Measurements from ENCODE around the gene ACTG2.

Gene ACTG2

DNA sequence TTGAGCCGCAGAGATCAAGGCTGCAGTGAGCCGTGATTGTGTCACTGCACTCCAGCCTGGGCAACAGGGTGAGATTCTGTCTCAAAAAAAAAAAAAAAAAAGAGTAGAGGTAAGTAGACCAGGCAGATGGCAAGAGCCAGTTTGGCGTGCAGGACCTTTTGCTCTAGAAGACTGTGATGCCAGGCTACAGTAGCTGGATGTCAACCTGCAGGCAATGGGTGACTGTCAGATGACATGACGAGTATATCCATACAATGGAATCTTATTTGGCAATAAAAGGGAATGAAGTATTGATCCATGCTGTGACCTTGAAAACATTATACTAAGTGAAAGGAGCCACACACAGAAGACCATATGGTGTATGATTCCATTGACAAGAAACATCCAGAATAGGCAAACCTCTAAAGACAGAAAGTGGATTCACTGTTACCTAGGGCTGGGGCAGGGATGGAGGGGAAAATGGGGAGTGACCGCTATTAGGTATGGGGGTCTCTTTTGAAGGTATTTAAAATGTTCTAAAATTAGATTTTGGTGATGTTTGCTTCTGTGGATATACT, 22.7 kb downstream of the ACTG2 start:
- no peak for DNase-seq

DNA sequence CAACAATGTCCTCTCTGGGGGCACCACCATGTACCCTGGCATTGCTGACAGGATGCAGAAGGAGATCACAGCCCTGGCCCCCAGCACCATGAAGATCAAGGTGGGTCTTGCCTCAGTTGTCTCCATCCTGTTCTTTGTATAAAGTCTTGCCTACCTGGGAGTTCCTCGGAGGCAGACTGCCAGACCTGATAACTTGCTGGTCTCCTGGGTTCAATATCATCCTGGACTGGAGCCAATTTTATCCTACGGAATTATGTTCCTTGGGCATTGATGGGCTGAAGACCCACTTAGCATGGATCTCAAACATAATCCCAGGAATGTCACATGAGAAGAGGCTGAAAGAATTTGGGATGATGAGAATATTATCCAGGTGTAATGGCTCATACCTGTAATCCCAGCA, 23.9 kb downstream of the ACTG2 start:
- no peak for DNase-seq

DNA sequence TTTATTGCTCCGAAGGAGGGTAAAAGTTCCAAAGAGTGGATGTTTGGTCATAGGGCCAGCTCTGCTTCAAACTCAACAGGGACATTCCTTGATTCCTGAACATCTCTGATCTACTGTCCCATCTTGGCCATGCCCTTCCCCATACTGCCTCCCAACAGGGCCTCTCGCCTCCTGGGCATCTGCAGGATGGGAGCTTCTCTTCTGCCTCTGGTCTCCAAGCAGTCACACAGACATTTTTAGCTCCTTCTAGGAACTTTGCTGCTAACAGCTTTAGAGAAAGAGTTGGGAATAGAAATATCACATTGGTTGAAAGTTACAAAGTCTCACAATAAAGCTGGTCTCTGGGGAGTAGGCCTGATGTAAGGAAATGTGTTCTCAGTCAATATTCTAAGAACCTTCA, 24.5 kb downstream of the ACTG2 start:
- DNase-seq = no peak

DNA sequence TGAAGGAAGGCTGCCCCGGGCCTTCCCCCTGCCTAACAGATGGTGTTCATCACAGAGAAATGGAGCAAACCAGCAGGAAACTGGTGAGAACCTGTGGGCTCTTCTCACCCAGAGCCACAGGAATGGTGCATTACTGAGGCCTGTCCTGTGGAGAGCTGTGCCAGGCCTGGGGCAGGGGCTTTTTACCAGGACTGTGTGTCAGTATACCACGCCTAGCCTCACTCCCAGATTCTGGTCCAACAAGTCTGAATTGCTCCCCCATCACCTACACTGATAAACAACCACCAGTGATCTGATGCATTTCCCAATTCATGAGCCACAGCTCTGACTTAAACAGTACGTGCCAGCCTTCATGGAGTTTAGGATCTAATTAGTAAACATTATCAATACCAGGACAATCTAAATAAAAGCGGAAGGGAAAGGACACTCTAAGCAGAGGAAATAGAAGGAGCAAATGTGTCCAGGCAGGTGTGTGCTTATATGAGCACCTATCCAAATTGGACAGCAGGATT, 24.9 kb downstream of the ACTG2 start:
- DNase-seq = no peak

DNA sequence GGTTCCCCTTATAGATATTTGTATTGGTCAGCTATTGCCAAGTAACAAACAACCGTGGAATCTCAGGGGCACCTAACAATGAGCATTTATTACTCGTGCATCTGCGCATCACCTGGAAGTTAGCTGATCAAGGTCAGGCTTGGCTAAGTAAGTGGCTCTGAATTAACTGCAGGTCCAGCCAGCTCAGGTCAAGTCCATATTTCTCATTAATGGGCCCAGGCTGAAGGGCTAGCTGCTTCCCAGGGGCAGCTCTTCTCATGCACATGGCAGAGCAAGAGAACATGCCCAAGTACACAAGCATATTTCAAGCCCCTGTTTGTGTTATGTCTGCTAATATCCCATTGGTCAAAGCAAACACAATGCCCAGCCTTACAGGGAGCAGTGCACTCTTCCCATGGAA, 26.0 kb downstream of the ACTG2 start:
- no peak for DNase-seq

DNA sequence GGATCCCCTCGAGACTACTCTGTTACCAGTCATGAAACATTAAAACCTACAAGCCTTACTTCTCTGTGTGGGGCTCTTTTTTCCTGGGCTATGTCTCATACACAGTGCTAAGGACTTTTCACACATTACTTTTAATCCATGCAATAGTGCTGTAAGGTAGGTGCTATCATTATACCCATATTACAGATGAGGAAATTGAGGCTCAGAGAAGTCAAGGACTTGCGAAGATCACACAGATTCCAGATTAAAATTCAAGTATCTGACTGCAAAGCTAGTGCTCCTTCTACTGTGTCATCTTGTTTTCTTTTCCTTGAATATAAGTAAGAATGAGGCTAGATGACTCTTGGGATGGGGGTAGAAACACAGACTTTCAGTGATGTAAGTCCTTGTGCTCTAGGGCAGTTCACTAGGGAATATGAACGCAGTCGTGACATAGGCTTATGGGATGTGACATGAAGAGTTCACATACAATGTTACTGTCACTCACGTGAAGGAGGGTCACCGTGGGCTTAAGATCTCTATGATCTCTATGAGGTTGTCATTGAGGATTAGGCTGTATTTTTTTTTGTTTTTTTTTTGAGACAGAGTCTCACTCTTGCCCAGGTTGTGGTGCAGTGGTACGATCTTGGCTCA, 26.9 kb downstream of the ACTG2 start:
- DNase-seq = no peak

DNA sequence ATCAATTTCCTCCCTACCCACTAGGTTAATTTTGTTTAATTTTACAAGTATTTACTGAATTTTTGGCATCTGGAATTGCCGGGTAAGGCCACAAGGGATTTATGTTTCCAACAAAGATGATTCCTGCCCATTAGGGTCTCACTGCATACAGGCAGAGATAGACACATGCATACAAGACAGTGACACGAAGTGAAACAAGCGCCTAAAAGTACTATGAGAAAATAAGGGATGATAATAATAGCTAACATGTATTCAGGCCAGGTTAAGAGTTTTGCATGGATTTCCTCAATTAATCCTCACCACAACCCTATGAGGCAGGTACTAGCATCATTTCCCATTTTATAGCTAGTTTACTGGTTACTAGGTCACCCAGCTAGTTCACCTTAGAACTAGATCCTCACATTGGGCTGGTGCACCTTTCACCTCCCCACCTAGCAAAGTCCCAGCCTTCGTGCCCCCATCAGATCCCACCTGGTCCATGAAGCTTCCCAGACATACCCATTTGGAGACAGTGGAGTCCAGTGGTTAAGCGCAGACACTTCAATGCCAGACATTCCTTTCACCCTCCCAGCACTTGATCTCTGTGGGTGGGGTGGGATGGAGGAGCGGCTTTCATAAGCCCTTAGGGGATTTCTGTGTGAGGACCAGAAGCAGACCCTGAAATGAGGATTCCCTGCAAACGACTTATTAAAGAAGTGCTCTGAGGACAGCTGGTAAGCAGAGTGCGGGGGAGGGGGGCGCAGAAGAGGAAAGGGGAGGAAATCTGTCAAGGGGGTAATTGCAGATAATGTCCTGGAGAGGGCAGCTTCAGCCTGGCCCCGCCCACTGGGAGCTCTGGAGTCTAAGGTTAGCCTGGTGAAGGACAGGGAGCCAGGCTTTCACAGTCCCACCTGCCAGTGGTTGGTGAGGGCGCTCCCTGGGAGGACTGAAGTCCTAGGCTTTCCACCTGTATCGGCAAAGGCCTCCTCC, 28.1 kb downstream of the ACTG2 start:
- DNase-seq = peak; percentile 42

DNA sequence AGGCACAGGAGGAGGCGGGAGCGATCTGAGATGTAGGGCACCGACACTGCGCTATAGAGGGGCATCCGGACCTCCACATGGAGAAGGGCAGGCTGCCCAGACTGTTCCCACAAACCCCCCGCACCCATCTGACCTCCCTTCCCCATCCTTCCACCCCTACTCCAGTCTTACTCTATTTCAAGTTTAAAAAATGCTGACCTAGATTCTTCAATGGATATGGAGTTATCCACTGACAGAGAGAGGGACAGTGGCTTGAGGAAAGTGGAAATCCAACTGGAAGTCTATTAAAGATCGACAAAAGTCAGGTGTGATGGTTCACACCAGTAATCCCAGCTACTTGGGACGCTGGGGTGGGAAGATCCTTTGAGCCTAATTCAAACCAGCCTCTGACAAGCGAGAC, 28.8 kb downstream of the ACTG2 start:
- no peak for DNase-seq

DNA sequence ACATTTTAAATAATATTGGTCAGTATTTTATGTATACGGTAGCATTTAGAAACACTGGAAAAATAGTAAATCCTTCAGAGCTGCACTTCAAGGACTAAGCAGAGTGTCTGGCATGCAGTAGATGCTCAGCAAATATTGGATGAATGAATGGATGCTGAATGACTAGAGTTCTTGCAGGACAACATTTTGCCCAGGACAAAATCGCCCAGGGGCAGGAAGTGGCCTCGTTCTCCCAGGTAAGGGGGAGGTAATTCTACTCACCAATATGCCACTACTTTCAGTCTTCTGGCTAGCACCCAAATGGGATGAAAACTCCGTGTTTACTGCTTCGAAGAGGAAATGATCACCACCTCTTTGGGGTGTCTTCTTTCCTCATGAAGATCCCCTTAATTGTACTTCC, 29.9 kb downstream of the ACTG2 start:
- DNase-seq = no peak

DNA sequence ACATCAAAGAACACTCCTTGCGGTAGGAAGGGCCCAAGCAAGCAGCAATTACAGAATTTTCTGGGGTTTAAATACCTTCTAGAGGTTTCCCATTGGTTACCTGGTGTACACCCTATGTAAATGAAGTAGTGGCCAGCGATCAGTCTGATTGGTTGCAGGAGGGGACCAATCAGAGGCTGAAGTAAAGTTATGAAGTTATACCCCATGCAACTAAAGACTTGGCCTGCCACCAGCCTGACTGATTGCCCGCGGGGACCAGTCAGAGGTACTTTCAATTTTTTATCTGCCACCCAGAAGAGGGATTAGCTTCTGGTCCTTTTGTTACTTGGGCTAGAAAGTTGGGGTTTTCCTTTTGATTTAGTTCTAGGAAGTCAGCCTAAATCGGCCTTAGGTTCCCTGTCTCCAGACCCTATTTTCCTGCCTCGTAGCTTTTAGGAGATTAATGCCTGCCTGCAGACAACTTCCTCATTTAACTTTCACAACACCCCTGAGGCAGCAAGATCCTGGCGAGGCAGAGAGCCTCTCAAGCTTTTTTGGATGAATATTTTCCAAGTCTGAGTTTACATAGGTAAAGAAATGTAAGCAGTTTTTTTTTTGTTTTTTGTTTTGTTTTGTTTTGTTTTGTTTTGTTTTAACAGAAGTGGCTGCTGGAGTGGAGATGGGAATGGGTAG, 32.4 kb downstream of the ACTG2 start:
- DNase-seq = no peak

DNA sequence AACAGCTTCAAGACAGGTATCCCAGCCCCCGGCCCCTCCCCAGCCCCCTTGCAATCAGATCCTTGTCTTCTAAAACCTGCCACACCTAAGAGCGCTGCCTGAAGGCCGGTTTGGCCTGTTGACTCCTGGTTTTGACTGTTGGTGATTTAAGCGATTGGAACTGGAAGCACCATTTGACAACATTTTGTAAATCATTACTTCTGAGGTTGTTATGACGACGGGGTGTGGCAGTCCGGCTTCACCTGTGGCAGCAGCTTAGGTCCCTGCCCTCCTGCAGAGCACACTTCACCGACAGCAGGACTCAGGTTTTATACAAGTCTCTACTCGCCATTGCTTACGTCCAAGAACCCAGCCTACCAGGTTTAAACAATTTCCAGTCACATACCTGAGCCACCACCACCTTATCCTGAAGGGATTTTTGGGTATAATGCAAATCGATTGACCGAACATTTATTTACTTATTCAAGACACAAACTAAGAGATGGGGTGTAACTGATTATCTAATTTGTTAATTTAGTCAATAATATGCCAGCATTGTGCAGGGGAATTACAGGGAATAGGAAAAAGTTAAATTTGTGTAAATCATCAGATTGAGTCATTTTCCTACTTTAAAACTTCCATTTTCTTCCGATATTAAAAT, 33.2 kb downstream of the ACTG2 start:
- no peak for DNase-seq

DNA sequence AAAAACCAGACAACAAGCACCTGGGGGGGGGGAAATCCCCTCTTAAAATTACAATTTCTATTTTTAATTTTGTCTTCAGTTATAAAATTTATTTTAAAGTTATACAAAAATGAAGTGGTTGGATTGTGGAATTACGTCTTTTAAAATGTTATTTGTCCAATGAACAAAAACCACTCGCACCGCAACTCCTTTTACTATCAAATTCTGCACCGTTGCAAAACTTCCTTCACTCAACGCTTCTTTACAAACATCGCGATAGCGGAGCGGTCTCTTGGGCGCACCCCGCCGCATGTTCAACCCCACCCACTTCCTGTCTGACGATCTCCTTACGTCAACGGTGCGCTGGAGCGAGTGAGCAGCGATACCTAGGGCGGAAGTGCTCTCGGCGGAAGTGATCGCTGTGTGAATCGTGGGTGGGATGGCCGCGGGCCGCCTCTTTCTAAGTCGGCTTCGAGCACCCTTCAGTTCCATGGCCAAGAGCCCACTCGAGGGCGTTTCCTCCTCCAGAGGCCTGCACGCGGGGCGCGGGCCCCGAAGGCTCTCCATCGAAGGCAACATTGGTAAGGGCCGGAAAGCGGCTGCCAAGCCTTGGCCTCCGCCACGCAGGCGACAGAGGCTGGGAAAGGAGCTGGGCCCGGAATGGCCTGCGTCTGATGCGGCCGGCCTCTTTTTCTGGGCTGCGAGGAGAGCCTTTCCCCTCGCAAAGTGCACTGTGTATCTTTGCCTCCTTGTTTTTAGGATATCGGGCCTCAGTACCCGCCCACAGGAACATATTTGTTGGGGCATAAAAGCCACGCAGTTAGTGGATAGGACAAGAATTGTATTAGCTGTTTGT, 33.9 kb downstream of the ACTG2 start, which contains the start of gene DGUOK:
TSS of gene DGUOK (plus strand) at position 388 of the 835 bp plus-strand sequence. CDS start at position 419, 31 bp downstream.
- DNase-seq = peak; percentile 95

DNA sequence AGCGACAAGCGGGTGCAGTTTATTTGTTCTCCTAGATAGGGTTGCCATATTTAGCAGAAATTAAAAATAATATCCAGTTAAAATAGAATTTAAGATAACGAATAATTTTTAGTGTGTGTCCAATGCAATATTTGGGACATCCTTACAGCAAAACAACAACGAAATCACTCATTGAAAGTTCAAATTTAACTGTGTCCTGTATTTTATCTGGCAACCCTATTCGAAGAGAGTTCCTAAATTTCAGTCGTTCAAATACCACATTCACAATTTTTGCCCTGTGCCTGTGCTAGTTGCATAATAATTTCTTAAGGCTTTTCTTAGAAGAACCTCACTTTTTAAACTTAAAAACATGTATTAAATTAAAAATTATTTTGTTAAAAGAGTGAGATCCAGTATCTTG, 34.5 kb downstream of the ACTG2 start:
- DNase-seq = no peak

DNA sequence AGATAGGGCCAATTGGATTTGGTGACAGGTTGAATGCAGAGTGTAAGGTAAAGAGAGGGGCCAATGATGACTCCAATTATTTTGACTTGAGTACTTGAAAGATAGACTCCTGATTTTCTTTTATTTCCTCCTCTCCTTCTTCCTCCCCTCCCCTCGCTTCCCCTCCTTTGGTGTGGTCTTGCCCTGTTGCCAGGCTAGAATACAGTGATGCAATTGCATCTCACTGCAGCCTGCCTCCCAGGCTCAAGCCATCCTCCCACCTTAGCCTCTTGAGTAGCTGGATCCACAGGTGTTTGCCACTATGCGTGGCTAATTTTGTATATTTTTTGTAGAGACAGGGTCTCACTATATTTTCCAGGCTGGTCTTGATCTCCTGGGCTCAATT, 36.1 kb downstream of the ACTG2 start:
- no peak for DNase-seq

DNA sequence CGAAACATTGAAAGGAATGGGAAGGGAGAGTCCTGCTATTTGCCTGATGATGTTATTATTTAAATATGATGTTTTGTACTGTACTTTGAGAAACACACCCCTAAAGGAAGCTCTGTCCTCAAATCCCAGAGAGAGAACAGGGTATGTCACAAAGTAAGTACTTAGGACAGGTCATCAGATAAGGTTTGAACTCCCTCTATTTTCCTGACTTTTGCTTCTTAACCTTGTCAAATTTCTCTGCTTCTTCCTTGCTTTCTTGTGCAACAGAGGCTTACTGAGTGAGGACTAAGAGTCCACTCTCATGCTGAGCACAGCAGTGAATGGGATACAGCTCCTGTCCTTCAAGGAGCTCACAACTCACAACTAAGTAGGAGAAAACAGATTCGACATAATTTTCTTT, 37.6 kb downstream of the ACTG2 start:
- DNase-seq = no peak

DNA sequence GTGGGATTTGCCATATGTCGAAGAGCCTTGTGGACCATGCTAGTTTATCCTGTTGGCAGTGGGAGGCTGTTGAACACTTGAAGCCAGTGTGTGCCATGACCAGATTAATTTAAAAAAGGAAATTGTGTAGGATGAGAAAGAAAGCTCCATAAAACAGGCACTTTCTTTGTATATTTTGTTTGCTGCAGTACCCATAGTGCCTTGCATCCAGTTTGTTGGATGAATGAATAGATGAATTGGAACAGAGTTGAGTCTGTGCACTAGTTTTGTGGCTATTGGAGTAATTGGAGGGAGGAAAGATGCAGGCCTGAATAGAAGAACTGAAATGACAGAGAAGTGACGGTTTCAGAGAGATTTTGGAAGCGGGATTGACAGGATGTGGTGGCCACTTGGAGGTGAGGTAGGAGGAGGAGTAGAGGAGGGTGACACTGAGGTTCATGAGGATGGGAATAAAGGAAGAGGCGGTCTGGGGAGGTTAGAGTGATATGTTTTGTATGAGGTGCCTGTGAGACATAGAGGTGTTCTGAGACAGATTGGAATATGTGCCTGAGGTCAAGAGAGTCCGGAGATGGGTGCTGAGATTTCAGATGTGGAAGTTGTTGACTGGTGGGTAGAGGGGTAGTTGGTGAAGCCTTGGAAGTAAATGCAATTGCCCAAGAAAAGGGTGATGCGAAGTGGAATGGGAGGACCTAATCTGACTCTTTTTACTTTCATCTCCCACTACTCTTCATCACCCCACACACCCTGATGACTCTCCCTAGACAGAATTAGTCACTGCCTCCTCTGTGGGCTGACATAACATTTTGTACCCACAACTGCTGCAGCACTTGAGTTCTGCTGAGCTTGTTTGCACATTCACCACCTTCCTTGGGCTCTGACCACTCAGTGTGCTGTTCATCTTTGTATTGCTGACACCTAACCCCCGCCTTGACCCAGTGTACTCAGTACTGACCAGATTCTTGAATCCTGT, 39.0 kb downstream of the ACTG2 start:
- peak; percentile 42 for DNase-seq

DNA sequence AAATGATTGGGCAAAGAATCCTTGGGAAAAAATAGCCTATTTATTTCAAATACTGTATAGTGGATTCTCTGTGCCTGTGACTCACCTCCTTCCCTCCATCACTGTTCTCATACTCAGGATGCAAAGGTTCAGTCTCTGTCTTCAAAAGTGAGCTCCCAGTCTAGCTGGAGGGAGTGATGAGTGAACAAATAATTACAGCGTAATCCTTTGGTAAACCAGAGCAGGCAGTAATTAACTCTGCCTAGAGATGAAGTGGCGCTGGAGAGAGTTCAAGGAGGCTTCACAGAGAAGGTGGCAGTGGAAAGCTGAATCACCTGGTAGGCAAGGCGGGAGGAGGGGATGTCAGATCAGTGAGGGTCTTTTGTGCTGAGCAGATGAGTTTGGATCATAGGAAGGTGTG, 40.4 kb downstream of the ACTG2 start:
- no peak for DNase-seq

DNA sequence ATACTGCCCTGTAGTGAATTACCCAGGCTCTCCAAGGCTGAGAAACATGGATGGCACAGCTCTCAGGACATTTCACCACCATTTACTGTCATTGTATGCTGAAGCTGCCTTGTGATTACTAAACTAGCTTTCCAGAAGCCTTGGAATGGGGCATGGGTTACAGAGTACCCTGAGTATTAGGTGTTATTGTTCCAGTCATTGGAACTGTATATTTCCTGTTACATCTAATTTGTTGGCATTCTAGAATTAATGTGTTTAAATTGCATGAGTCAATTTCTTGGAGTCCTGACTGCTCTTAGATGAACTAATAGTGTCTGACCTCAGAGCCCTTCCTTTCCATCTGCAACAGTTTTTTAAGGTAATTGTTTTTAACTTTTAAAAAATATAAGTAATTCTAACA, 42.8 kb downstream of the ACTG2 start:
- DNase-seq = no peak

DNA sequence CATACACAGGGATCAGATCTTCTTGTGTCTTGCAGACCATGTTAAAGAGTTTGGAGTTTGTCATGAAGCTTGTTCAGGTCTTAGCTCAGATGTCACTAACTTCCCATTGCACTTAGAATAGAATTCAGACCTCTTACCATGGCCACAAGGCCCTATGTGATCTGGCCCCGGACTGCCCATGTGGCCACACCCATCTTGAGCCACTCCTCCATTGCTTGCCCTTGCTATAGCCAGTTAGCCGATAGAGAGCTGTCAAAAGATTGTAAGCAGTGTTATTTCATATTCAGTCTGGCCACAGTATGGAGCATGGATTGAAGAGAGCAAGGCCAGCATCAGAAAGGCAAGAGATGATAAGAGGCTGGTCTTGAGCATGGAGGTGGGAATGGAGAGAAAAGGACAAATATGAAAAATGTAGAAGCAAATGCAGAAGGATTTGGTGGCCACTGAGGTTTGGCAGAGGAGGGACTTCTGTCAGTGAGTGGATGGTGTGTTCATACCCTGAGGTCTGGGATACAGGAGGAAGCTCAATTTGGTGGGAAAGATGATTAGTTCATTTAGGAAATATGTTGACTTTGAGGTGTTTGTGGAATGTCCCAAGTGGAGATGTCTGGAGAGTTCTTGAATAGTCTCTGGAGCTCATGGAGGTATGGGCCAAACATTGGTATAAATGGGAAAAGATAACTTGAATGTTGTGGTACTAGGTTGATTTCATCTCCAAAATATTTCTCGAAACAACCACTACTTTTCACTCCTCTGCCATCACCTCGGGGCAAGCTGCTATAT, 44.5 kb downstream of the ACTG2 start:
- DNase-seq = no peak

DNA sequence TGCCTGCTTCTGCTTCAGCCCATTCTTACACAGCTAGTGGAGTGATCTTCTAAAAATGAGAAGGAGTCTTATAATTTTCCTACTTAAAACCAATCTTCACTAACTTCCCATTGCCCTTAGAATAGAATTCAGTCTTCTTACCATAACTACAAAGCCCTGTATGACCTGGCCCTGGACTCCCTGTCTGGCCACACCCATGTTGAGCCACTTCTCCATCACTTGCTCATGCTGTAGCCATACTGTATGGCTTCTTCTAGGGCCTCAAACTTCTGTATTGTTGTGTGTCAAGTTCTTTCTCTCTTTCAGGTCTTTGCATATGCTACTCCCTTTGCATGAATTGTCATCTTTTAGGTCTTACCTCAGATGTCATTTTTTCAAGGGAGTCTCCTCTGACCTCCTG, 45.1 kb downstream of the ACTG2 start:
- DNase-seq = no peak
